Type B pancreatic cell (in vitro differentiated cells): ENCODE measurements around the gene ANKRD65. TPM values are rescaled to one million over a fixed set of nuclear protein-coding genes. Genes with fewer than 3 reads are reported as not detected.

Source experiments
- DNase-seq: peaks from one replicate; pipeline ENCODE4 v3.0.0; 2021; ENCODE audit warnings: mixed read lengths; ENCODE audit not compliant: unreplicated experiment; ENCODE audit errors: extremely low spot score
- H3K27ac Mint-ChIP-seq: 2 replicates; pipeline ENCODE4 v1.8.0; 2021; ENCODE audit warnings: mild to moderate bottlenecking, mixed read lengths
- H3K27me3 Mint-ChIP-seq: 2 replicates; pipeline ENCODE4 v1.8.0; 2021; ENCODE audit warnings: mixed read lengths
- H3K36me3 Mint-ChIP-seq: 2 replicates; pipeline ENCODE4 v1.8.0; 2021; ENCODE audit warnings: mixed read lengths
- H3K4me1 Mint-ChIP-seq: one replicate; pipeline ENCODE4 v1.8.0; 2021; ENCODE audit warnings: mixed read lengths; ENCODE audit not compliant: unreplicated experiment
- H3K4me3 Mint-ChIP-seq: 2 replicates; pipeline ENCODE4 v1.8.0; 2021; ENCODE audit warnings: mild to moderate bottlenecking, mixed read lengths
- H3K9me3 Mint-ChIP-seq: 2 replicates; pipeline ENCODE4 v1.8.0; 2021; ENCODE audit warnings: mixed read lengths
- total RNA-seq: library from RNA; stranded (reverse); gene quantifications from 2 replicates; pipeline ENCODE4 v1.2.1, GENCODE V29; 2021; ENCODE audit warnings: low replicate concordance
- TF ChIP-seq, protein P1 (sequence below): fragments of 200-600 bp; sonication (generic); conservative IDR thresholded peaks from 2 replicates; pipeline ENCODE4 v1.5.0; 2021; ENCODE audit warnings: antibody characterized with exemption, mild to moderate bottlenecking

The ANKRD65 gene
- total RNA-seq, 1 donor from 2014 or later: 7.6 TPM

DNA sequence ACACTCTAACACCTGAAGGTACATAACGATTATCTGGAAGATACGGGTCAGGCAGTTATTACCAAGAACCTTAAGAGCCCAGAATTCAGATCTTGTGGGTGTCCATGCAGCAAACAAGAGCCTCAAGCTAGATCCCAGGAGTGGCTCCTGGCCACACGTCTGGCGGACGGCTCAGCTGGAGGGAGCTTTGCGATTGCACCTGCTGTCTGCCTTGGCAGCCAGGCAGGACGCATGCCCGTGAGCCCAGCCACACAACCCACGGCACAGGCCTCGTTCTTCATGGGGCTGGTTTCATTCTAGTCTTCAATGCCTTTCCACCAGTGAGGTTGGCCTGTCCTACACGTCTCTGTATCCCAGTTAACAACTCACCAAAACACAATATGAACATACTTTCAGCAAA is 27.6 kb downstream of the ANKRD65 start:
- peaks cover 38% of the 10 kb centered on the region for H3K36me3 Mint-ChIP-seq
- no peak for DNase-seq
- H3K27ac Mint-ChIP-seq: no peak overlapping the region
- TF ChIP-seq, protein P1, sequence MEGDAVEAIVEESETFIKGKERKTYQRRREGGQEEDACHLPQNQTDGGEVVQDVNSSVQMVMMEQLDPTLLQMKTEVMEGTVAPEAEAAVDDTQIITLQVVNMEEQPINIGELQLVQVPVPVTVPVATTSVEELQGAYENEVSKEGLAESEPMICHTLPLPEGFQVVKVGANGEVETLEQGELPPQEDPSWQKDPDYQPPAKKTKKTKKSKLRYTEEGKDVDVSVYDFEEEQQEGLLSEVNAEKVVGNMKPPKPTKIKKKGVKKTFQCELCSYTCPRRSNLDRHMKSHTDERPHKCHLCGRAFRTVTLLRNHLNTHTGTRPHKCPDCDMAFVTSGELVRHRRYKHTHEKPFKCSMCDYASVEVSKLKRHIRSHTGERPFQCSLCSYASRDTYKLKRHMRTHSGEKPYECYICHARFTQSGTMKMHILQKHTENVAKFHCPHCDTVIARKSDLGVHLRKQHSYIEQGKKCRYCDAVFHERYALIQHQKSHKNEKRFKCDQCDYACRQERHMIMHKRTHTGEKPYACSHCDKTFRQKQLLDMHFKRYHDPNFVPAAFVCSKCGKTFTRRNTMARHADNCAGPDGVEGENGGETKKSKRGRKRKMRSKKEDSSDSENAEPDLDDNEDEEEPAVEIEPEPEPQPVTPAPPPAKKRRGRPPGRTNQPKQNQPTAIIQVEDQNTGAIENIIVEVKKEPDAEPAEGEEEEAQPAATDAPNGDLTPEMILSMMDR: no peak
- H3K4me1 Mint-ChIP-seq: peaks cover 4% of the 10 kb centered on the region
- no peaks in the 10 kb centered on the region for H3K27me3 Mint-ChIP-seq
- H3K4me3 Mint-ChIP-seq: no peak overlapping the region
- H3K9me3 Mint-ChIP-seq: no peaks in the 10 kb centered on the region

DNA sequence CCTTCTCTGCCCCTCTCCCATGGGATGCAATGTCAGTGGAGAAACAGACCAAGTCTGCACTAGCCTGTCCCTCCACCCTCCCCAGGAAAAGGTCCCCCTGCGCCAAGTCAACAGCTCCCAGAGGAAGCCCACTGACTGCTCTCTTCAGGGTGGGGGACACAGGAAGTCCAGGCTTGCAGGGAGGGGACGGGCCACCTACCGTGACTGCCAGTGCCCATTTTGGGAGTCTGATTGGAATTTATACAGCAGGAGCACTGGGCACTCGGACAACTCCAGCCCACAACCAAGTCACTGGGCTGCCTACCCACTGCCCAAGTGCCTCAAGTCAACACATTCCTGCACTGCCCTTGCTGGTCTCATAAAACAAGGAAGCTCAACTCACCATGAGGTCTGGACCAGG is 28.1 kb downstream of the ANKRD65 start:
- no peaks in the 10 kb centered on the region for H3K9me3 Mint-ChIP-seq
- TF ChIP-seq, protein P1: no peak
- peaks cover under 1% of the 10 kb centered on the region for H3K4me1 Mint-ChIP-seq
- H3K27me3 Mint-ChIP-seq: no peaks in the 10 kb centered on the region
- H3K36me3 Mint-ChIP-seq: peaks cover 38% of the 10 kb centered on the region
- no peak overlapping the region for H3K4me3 Mint-ChIP-seq
- no peak overlapping the region for H3K27ac Mint-ChIP-seq
- no peak for DNase-seq

GRCh38 chr1:1391225-1391624 is 29.9 kb downstream of the ANKRD65 start:
- Mint-ChIP-seq H3K4me1 (no peaks in the 10 kb centered on the region), H3K36me3 (peaks cover 43% of the 10 kb centered on the region), H3K9me3 (no peaks in the 10 kb centered on the region), H3K27me3 (no peaks in the 10 kb centered on the region), H3K27ac (no peak overlapping the region), H3K4me3 (no peak overlapping the region)
- DNase-seq: no peak
- TF ChIP-seq, protein P1: no peak

- Mint-ChIP-seq H3K27me3 (no peaks in the 10 kb centered on the region), H3K36me3 (peaks cover 43% of the 10 kb centered on the region), H3K4me3 (no peak overlapping the region), H3K4me1 (no peaks in the 10 kb centered on the region), H3K9me3 (no peaks in the 10 kb centered on the region), H3K27ac (no peak overlapping the region)
- TF ChIP-seq, protein P1: no peak
- DNase-seq: no peak
Observed at GRCh38 chr1:1390675-1391074, 30.4 kb downstream of the ANKRD65 start.

- no peak overlapping the region for H3K4me3 Mint-ChIP-seq
- H3K4me1 Mint-ChIP-seq: no peaks in the 10 kb centered on the region
- H3K9me3 Mint-ChIP-seq: no peaks in the 10 kb centered on the region
- no peak for DNase-seq
- TF ChIP-seq, protein P1: no peak
- H3K36me3 Mint-ChIP-seq: peaks cover 34% of the 10 kb centered on the region
- H3K27me3 Mint-ChIP-seq: no peaks in the 10 kb centered on the region
- H3K27ac Mint-ChIP-seq: no peak overlapping the region
Observed at GRCh38 chr1:1388078-1388472, 33.0 kb downstream of the ANKRD65 start.
